Body of pancreas (tissue), 4 donors: Measurements from ENCODE around the gene PP2D1.
"Not testable (repeated sequence)": the region's sequence is repeated elsewhere in the genome, so short reads cannot be mapped to it uniquely, and the experiment has no call there.

Experiments
- POLR2A ChIP-seq, 3 donors: fragments of 450-650 bp; IDR thresholded peaks; one replicate each; pipeline ENCODE4 v1.6.1; 2016; ENCODE audit warnings: antibody characterized with exemption in 3 of 3, mild to moderate bottlenecking in 2 of 3
- TF ChIP-seq, protein P1 (sequence below), 7 experiments: fragments of 450-650 bp in 4 of 7; fragments of 200-600 bp in 3 of 7; sonication (generic) in 3 of 7; IDR thresholded peaks; one replicate each; pipeline ENCODE4 v1.5.1; 2016 to 2019; ENCODE audit warnings: antibody characterized with exemption in 7 of 7

DNA sequence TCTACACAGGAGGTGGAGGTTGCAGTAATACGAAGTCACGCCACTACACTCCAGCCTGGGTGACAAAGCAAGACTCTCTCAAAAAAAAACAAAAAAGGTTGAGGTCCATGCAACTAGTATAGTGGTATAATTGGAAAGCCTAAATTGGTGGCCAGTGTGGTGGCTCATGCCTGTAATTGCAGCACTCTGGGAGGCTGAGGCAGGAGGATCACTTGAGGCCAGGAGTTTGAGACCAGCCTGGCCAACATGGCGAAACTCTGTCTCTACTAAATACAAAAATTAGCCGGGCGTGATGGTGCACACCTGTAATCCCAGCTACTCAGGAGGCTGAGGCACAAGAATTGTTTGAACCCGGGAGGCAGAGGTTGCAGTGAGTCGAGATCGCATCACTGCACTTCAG, 23.2 kb downstream of the PP2D1 start:
- TF ChIP-seq POLR2A (IDR thresholded peaks at IDR 0.05): not testable (repeated sequence)
- TF ChIP-seq, protein P1, sequence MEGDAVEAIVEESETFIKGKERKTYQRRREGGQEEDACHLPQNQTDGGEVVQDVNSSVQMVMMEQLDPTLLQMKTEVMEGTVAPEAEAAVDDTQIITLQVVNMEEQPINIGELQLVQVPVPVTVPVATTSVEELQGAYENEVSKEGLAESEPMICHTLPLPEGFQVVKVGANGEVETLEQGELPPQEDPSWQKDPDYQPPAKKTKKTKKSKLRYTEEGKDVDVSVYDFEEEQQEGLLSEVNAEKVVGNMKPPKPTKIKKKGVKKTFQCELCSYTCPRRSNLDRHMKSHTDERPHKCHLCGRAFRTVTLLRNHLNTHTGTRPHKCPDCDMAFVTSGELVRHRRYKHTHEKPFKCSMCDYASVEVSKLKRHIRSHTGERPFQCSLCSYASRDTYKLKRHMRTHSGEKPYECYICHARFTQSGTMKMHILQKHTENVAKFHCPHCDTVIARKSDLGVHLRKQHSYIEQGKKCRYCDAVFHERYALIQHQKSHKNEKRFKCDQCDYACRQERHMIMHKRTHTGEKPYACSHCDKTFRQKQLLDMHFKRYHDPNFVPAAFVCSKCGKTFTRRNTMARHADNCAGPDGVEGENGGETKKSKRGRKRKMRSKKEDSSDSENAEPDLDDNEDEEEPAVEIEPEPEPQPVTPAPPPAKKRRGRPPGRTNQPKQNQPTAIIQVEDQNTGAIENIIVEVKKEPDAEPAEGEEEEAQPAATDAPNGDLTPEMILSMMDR (IDR thresholded peaks at IDR 0.05): not testable (repeated sequence)
